HepG2 (cell line): ENCODE measurements around the gene CAD. TPM values are rescaled to one million over a fixed set of nuclear protein-coding genes. Genes with fewer than 3 reads are reported as not detected.

Experiments
- AGO1 ChIP-seq: fragments of 200-400 bp; formaldehyde crosslinking; IDR thresholded peaks from 2 replicates; pipeline ENCODE4 v1.6.1; 2017; ENCODE audit warnings: mild to moderate bottlenecking, low read depth, low read length, moderate library complexity; ENCODE audit not compliant: poor library complexity, severe bottlenecking
- ATM ChIP-seq: fragments of 450-650 bp; IDR thresholded peaks from 2 replicates; pipeline ENCODE4 v1.7.1; 2017; ENCODE audit warnings: mild to moderate bottlenecking, borderline replicate concordance
- CAMTA2 ChIP-seq: sonication (generic); formaldehyde crosslinking; IDR thresholded peaks from 2 replicates; pipeline ENCODE4 v1.4.0; 2020; ENCODE audit warnings: mild to moderate bottlenecking, missing genetic modification reagents, borderline replicate concordance
- JUN ChIP-seq: sonication (generic); formaldehyde crosslinking; IDR thresholded peaks from 2 replicates; pipeline ENCODE4 v1.4.0; 2020; ENCODE audit warnings: mild to moderate bottlenecking, missing genetic modification reagents
- KDM5A ChIP-seq: fragments of 200-600 bp; sonication (generic); IDR thresholded peaks from 2 replicates; pipeline ENCODE4 v1.7.0; 2018; ENCODE audit warnings: antibody characterized with exemption, mild to moderate bottlenecking, low read length, borderline replicate concordance
- MTA1 ChIP-seq: sonication (generic); formaldehyde crosslinking; IDR thresholded peaks from 2 replicates; pipeline ENCODE4 v1.4.0; 2020; ENCODE audit warnings: missing genetic modification reagents, mild to moderate bottlenecking, borderline replicate concordance
- NFE2 ChIP-seq: sonication (generic); formaldehyde crosslinking; IDR thresholded peaks from 2 replicates; pipeline ENCODE4 v1.4.0; 2020; ENCODE audit warnings: missing genetic modification reagents
- NR2C2 ChIP-seq: sonication (generic); formaldehyde crosslinking; IDR thresholded peaks from 2 replicates; pipeline ENCODE4 v1.4.0; 2020; ENCODE audit warnings: missing genetic modification reagents, mild to moderate bottlenecking, moderate library complexity, borderline replicate concordance
- POLR2AphosphoS5 ChIP-seq: IDR thresholded peaks from 2 replicates; pipeline ENCODE4 v1.6.1; 2012; ENCODE audit warnings: low read depth, low read length
- RAD21 ChIP-seq: fragments of 450-650 bp; formaldehyde crosslinking; IDR thresholded peaks from 2 replicates; pipeline ENCODE4 v1.5.0; 2020; ENCODE audit warnings: mild to moderate bottlenecking
- RCOR2 ChIP-seq: IDR thresholded peaks from 2 replicates; pipeline ENCODE4 v1.6.1; 2016; ENCODE audit warnings: missing biosample characterization, missing genetic modification reagents
- SAFB2 ChIP-seq: sonication (generic); formaldehyde crosslinking; IDR thresholded peaks from 2 replicates; pipeline ENCODE4 v1.5.1; 2020; ENCODE audit warnings: missing genetic modification reagents, low read depth, mild to moderate bottlenecking, borderline replicate concordance
- SAP130 ChIP-seq: IDR thresholded peaks from 2 replicates; pipeline ENCODE4 v1.6.1; 2016; ENCODE audit warnings: low read depth
- SNAPC2 ChIP-seq: sonication (generic); formaldehyde crosslinking; IDR thresholded peaks from 2 replicates; pipeline ENCODE4 v1.8.1; 2022; ENCODE audit warnings: mild to moderate bottlenecking, missing genetic modification reagents
- TAF1 ChIP-seq: sonication (generic); formaldehyde crosslinking; IDR thresholded peaks from 2 replicates; pipeline ENCODE4 v1.4.0; 2020; ENCODE audit warnings: missing genetic modification reagents
- ZBTB10 ChIP-seq: sonication (generic); formaldehyde crosslinking; IDR thresholded peaks from 2 replicates; pipeline ENCODE4 v1.4.0; 2020; ENCODE audit warnings: missing genetic modification reagents, borderline replicate concordance
- ZKSCAN5 ChIP-seq: sonication (generic); formaldehyde crosslinking; IDR thresholded peaks from 2 replicates; pipeline ENCODE4 v1.5.1; 2020; ENCODE audit warnings: mild to moderate bottlenecking, missing genetic modification reagents
- ZNF225 ChIP-seq: sonication (generic); formaldehyde crosslinking; IDR thresholded peaks from 2 replicates; pipeline ENCODE4 v1.4.0; 2020; ENCODE audit warnings: mild to moderate bottlenecking, missing genetic modification reagents
- ZNF274 ChIP-seq: sonication (generic); formaldehyde crosslinking; IDR thresholded peaks from 2 replicates; pipeline ENCODE4 v1.5.1; 2020; ENCODE audit warnings: mild to moderate bottlenecking, missing genetic modification reagents
- ZNF282 ChIP-seq: fragments of 450-650 bp; IDR thresholded peaks from 2 replicates; pipeline ENCODE4 v1.6.1; 2018; ENCODE audit not compliant: partially characterized antibody
- ZNF687 ChIP-seq: sonication (generic); formaldehyde crosslinking; IDR thresholded peaks from 2 replicates; pipeline ENCODE4 v1.5.1; 2020; ENCODE audit warnings: mild to moderate bottlenecking, missing genetic modification reagents, moderate library complexity
- polyA plus RNA-seq, 8 experiments: library from polyadenylated mRNA; depleted of rRNA in 3 of 8; stranded (reverse) in 7 of 8; unstranded in 1 of 8; fragments of >200 nt; fragmentation: Illumina TruSeq in 4 of 8; extraction: Trizol in 4 of 8; gene quantifications; 2 replicates each; pipeline versions ENCODE4 v1.2.1 to v1.2.3, GENCODE V29; 2011 to 2016; ENCODE audit warnings: low read depth in 4 of 8, missing spikeins in 1 of 8, mixed read lengths in 1 of 8; ENCODE audit not compliant: insufficient read depth in 1 of 8
- total RNA-seq, 5 experiments: library from RNA; depleted of rRNA; stranded (reverse); fragments of >200 nt; fragmentation: Illumina TruSeq; extraction: Trizol; gene quantifications; 2 replicates each; pipeline ENCODE4 v1.2.3, GENCODE V29; 2016; ENCODE audit warnings: low read depth in 1 of 5
- TF ChIP-seq, protein P1 (sequence below): sonication (generic); formaldehyde crosslinking; IDR thresholded peaks from 2 replicates; pipeline ENCODE4 v1.4.0; 2020; ENCODE audit warnings: missing genetic modification reagents, mild to moderate bottlenecking, borderline replicate concordance

The CAD gene
- total and polyA plus RNA-seq, 2 of the 13 experiments (the other 11 are each of a cell fraction or from before 2014, with no cell fraction given): 21.7 to 37.0 TPM

DNA sequence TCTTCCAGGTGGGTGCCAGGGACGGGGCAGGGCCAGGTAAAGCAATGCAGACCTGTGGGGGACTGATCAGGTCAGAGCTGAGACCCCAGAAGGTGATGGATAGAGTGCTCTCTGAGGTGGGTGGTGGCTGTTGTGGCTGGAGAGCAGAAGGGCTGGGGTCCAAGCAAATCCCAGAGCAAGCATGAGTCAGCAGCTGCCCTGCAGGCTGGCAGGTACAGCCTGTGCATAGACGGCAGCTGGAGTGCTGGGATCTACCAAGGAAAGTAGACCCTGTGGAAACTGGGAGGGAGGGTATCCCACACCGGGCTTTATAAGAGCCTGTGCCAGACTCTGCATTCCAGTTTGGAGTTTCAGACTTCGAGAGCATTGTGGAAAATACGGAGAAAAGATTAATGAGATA, 65.7 kb downstream of the CAD start (continued):
- TF ChIP-seq ZNF687 (0 out of 2 replicates have a peak, but pooled peaks have one; percentile 6), KDM5A (no peak), ZBTB10 (CRISPR knock-in tag) (no peak), ZNF274 (CRISPR knock-in tag) (no peak), AGO1 (no peak), ZKSCAN5 (CRISPR knock-in tag) (no peak), RCOR2 (CRISPR knock-in tag) (no peak), SAP130 (peak; percentile 32; the same call in 1 of the 2 replicates), RAD21 (CRISPR knock-in tag) (no peak), SAFB2 (no peak), ZNF225 (CRISPR knock-in tag) (peak; percentile 53; the same call in 1 of the 2 replicates), ATM (no peak), NR2C2 (CRISPR knock-in tag) (no peak), SNAPC2 (CRISPR knock-in tag) (no peak), MTA1 (CRISPR knock-in tag) (0 out of 2 replicates have a peak, but pooled peaks have one; percentile 40), ZNF282 (no peak), NFE2 (peak; percentile 53; the same call in 1 of the 2 replicates), TAF1 (CRISPR knock-in tag) (0 out of 2 replicates have a peak, but pooled peaks have one; percentile 8), CAMTA2 (CRISPR knock-in tag) (no peak), JUN (CRISPR knock-in tag) (no peak), POLR2AphosphoS5 (no peak)
- TF ChIP-seq, protein P1, sequence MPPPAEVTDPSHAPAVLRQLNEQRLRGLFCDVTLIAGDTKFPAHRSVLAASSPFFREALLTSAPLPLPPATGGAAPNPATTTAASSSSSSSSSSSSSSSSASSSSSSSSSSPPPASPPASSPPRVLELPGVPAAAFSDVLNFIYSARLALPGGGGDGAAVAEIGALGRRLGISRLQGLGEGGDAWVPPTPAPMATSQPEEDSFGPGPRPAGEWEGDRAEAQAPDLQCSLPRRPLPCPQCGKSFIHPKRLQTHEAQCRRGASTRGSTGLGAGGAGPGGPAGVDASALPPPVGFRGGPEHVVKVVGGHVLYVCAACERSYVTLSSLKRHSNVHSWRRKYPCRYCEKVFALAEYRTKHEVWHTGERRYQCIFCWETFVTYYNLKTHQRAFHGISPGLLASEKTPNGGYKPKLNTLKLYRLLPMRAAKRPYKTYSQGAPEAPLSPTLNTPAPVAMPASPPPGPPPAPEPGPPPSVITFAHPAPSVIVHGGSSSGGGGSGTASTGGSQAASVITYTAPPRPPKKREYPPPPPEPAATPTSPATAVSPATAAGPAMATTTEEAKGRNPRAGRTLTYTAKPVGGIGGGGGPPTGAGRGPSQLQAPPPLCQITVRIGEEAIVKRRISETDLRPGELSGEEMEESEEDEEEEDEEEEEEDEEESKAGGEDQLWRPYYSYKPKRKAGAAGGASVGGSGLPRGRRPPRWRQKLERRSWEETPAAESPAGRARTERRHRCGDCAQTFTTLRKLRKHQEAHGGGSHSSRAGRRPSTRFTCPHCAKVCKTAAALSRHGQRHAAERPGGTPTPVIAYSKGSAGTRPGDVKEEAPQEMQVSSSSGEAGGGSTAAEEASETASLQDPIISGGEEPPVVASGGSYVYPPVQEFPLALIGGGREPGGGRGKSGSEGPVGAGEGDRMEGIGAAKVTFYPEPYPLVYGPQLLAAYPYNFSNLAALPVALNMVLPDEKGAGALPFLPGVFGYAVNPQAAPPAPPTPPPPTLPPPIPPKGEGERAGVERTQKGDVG (CRISPR knock-in tag): no peak
